HG02981 (cell line): ENCODE data around the gene TMEFF2.

Experiments used
- ATAC-seq: cut with Tn5 transposase; IDR thresholded peaks from one replicate; pipeline ENCODE4 v1.9.1; 2021; ENCODE audit warnings: mild to moderate bottlenecking, moderate library complexity; ENCODE audit not compliant: unreplicated experiment

The TMEFF2 gene

GRCh38 chr2:192184349-192184748 lies 10.4 kb downstream of the TMEFF2 start:
- ATAC-seq = no peak

GRCh38 chr2:192183296-192183695 lies 11.4 kb downstream of the TMEFF2 start:
- ATAC-seq = no peak

GRCh38 chr2:192166946-192167345 lies 27.8 kb downstream of the TMEFF2 start:
- ATAC-seq = no peak

GRCh38 chr2:192165842-192166241 lies 28.9 kb downstream of the TMEFF2 start:
- no peak for ATAC-seq

GRCh38 chr2:192162392-192163042 lies 32.2 kb downstream of the TMEFF2 start:
- ATAC-seq = peak; percentile 74

GRCh38 chr2:192161656-192162290 lies 33.0 kb downstream of the TMEFF2 start:
- ATAC-seq = no peak

- no peak for ATAC-seq
These were observed 35.0 kb downstream of the TMEFF2 start for GRCh38 chr2:192159736-192160135.

GRCh38 chr2:192159208-192159607 lies 35.5 kb downstream of the TMEFF2 start:
- ATAC-seq = no peak

GRCh38 chr2:192157776-192158175 lies 37.0 kb downstream of the TMEFF2 start:
- no peak for ATAC-seq

- ATAC-seq = no peak
These were observed 39.1 kb downstream of the TMEFF2 start for GRCh38 chr2:192155511-192156118.

GRCh38 chr2:192153561-192153960 lies 41.2 kb downstream of the TMEFF2 start:
- ATAC-seq = no peak

- ATAC-seq = no peak
These were observed 42.9 kb downstream of the TMEFF2 start for GRCh38 chr2:192151853-192152252.

GRCh38 chr2:192150166-192150565 lies 44.6 kb downstream of the TMEFF2 start:
- no peak for ATAC-seq

GRCh38 chr2:192148620-192149321 lies 46.0 kb downstream of the TMEFF2 start:
- no peak for ATAC-seq

- ATAC-seq = no peak
These were observed 46.5 kb downstream of the TMEFF2 start for GRCh38 chr2:192148241-192148619.

GRCh38 chr2:192146069-192147015 lies 48.4 kb downstream of the TMEFF2 start:
- ATAC-seq = no peak

GRCh38 chr2:192145496-192145895 lies 49.2 kb downstream of the TMEFF2 start:
- no peak for ATAC-seq

GRCh38 chr2:192140236-192140839 lies 54.4 kb downstream of the TMEFF2 start:
- ATAC-seq = no peak

GRCh38 chr2:192139813-192140212 lies 54.9 kb downstream of the TMEFF2 start:
- no peak for ATAC-seq

GRCh38 chr2:192137451-192137850 lies 57.3 kb downstream of the TMEFF2 start:
- no peak for ATAC-seq
